Upper lobe of left lung (tissue), 6 donors: ENCODE results near the gene BTRC. TPM values are rescaled to one million over a fixed set of nuclear protein-coding genes. Genes with fewer than 3 reads are reported as not detected.

ENCODE experiments used
- ATAC-seq, 2 donors: fragments of 200-7000 bp; cut with Tn5 transposase; one replicate each; pipeline ENCODE4 v1.9.1; 2022; ENCODE audit warnings: mild to moderate bottlenecking in 2 of 2, moderate library complexity in 2 of 2; ENCODE audit not compliant: low FRiP score in 2 of 2
- DNase-seq, 2 donors: peaks; one replicate each; pipeline ENCODE4 v3.0.0-alpha.2; 2019 to 2020
- H3K27ac ChIP-seq, 4 donors: fragments of 200-600 bp; sonication (generic); one replicate each; pipeline ENCODE4 v1.5.1; 2016 to 2019
- H3K27me3 ChIP-seq, 4 donors: fragments of 200-600 bp; sonication (generic); one replicate each; pipeline ENCODE4 v1.5.1; 2017 to 2019
- H3K36me3 ChIP-seq, 4 donors: fragments of 200-600 bp; sonication (generic); one replicate each; pipeline ENCODE4 v1.5.1; 2016 to 2019
- H3K4me1 ChIP-seq, 4 donors: fragments of 200-600 bp; sonication (generic); one replicate each; pipeline ENCODE4 v1.5.1; 2018 to 2019
- H3K4me3 ChIP-seq, 4 donors: fragments of 200-600 bp; sonication (generic); one replicate each; pipeline ENCODE4 v1.5.1; 2017 to 2019; ENCODE audit warnings: mild to moderate bottlenecking in 2 of 4, moderate library complexity in 1 of 4
- H3K9me3 ChIP-seq, 4 donors: fragments of 200-600 bp; sonication (generic); one replicate each; pipeline ENCODE4 v1.5.1; 2018 to 2019
- EP300 ChIP-seq, 4 donors: sonication (generic); formaldehyde crosslinking; IDR thresholded peaks; one replicate each; pipeline ENCODE4 v1.5.1; 2017; ENCODE audit warnings: antibody characterized with exemption in 4 of 4, control low read depth in 2 of 4
- POLR2A ChIP-seq, 4 donors: fragments of 450-650 bp; IDR thresholded peaks; one replicate each; pipeline ENCODE4 v1.5.1; 2016 to 2017; ENCODE audit warnings: antibody characterized with exemption in 4 of 4, mild to moderate bottlenecking in 2 of 4
- POLR2AphosphoS5 ChIP-seq, 2 donors: sonication (generic); formaldehyde crosslinking; IDR thresholded peaks; one replicate each; pipeline ENCODE4 v1.5.1; 2017; ENCODE audit warnings: antibody characterized with exemption in 2 of 2
- WGBS, 2 donors: methylation state at CpG; one replicate each; pipeline ENCODE4 v1.1.5; 2017 to 2018; 5-methylcytosine and 5-hydroxymethylcytosine counted together
- total RNA-seq, 6 donors: library from RNA; depleted of rRNA in 4 of 6; stranded (reverse); fragments of >200 nt in 4 of 6; gene quantifications; one replicate each; pipeline versions ENCODE4 v1.1.0 to v1.2.1, GENCODE V29; 2016 to 2021
- TF ChIP-seq, protein P1 (sequence below), 6 experiments: fragments of 450-650 bp in 4 of 6; fragments of 200-600 bp in 2 of 6; sonication (generic) in 2 of 6; IDR thresholded peaks; one replicate each; pipeline ENCODE4 v1.5.1; 2016 to 2019; ENCODE audit warnings: antibody characterized with exemption in 6 of 6
- donor health status: DM: no; HTN: no; CAD: no; lungs with moderate emphysema.
- donor health status: DM: no; HTN: yes; CAD: no; lungs with severe emphysema.

Gene BTRC
- total RNA-seq, 6 donors from 2014 or later = 8.5 to 21.0 (median 11.6) TPM

GRCh38 chr10:101559596-101560297 lies 205.8 kb downstream of the BTRC start:
- Histone ChIP-seq H3K4me1 (peaks cover 0 to 7% (median 0%) of the 10 kb centered on the region in 4 donors), H3K36me3 (no peaks in the 10 kb centered on the region), H3K4me3 (no peak overlapping the region), H3K9me3 (no peaks in the 10 kb centered on the region), H3K27ac (no peak overlapping the region), H3K27me3 (no peaks in the 10 kb centered on the region)
- ATAC-seq = no peak
- DNase-seq = no peak
- 85 to 87% methylated on average over 7 to 12 of the region's 12 CpGs for whole genome bisulfite sequencing, 2 donors
- no peak for TF ChIP-seq EP300 (IDR thresholded peaks at IDR 0.05)
- no peak for TF ChIP-seq POLR2A (IDR thresholded peaks at IDR 0.05)
- TF ChIP-seq, protein P1, sequence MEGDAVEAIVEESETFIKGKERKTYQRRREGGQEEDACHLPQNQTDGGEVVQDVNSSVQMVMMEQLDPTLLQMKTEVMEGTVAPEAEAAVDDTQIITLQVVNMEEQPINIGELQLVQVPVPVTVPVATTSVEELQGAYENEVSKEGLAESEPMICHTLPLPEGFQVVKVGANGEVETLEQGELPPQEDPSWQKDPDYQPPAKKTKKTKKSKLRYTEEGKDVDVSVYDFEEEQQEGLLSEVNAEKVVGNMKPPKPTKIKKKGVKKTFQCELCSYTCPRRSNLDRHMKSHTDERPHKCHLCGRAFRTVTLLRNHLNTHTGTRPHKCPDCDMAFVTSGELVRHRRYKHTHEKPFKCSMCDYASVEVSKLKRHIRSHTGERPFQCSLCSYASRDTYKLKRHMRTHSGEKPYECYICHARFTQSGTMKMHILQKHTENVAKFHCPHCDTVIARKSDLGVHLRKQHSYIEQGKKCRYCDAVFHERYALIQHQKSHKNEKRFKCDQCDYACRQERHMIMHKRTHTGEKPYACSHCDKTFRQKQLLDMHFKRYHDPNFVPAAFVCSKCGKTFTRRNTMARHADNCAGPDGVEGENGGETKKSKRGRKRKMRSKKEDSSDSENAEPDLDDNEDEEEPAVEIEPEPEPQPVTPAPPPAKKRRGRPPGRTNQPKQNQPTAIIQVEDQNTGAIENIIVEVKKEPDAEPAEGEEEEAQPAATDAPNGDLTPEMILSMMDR (IDR thresholded peaks at IDR 0.05) = no peak
- TF ChIP-seq POLR2AphosphoS5 (IDR thresholded peaks at IDR 0.05) = no peak

DNA sequence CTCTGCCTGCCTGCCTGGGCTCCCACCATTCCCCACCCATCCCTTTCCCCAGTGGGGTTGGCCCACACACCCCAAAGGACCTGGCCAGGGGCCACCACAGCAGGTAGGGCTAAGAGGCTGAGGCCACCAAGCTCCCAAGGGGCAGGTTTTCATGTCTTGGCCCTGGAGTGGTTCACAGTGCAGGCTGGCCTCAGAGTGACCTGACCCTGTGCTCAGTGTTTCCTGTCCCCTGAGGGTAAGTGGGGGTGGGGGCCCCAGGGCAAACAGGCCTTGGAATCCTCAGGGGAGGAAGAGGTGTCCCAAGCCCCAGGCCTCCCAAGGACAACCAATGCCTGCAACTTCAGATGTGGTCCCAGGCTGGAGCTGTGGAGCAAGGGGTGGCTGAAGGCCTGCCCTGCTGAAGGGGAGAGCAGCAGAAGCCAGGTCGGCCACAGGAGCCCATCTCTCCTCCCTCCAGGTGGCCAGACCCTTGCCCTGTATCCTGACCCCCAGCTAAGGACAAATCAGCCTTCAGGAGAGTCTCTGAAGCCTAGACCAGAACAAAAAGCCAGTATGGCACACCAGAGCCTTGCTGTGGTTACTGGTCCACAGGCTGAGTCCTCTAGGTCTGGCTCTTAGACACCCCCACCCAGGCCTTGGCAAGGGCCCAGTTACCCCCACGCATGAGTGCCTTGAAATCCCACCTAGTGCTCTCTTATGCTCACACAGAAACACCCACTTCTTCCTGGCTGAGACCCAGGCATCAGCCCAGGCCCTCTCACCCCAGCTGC lies 206.5 kb downstream of the BTRC start:
- TF ChIP-seq POLR2AphosphoS5 (IDR thresholded peaks at IDR 0.05) (no peak), EP300 (IDR thresholded peaks at IDR 0.05) (no peak)
- DNase-seq = no peak

DNA sequence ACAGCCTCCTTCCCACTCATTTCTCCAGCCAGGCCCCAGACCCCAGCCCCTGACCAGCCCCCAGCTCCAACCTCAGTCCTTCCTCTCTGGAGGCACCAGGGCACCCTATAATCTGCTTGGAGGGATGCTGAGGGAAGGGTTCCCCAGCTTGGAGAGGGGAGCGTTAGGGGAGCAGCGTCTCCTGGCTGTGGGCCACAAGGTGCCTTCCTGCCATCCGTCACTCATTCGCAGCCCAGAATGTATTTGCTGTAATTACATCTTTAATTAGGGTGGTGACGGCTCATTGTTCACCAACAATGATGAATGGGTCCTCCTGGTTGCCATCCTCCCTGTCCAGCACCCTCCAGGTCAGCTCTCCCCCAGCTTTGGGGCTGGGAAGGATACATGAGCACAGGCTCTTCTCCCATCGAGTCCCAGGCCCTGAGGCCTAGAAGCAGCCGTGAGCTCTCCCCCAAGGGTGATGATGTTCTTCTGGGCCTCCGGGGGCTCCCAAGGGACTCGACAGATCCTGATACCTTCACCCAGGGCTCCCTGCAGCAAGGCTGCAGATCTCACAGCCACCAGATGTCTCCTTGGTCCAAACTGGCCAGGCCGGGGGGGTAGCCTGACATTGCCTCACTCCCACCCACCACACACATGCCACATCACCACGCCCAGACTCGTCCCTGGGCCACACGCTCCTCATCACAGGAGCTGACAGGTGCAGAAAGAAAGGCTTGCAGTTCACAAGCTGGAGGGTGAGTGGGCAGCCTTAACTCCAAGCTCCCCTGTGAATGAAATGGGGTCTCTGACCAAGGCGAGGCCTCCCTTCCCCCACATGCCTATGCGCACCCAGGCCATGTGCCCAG lies 207.3 kb downstream of the BTRC start:
- Histone ChIP-seq H3K4me1 (peaks cover 1 to 10% (median 2%) of the 10 kb centered on the region in 4 donors), H3K4me3 (no peak overlapping the region), H3K27ac (no peak overlapping the region), H3K36me3 (no peaks in the 10 kb centered on the region), H3K9me3 (no peaks in the 10 kb centered on the region), H3K27me3 (peaks cover 0 to 11% (median 3%) of the 10 kb centered on the region in 4 donors)
- WGBS, 2 donors = 57 to 79% methylated on average over 8 to 15 of the region's 15 CpGs
- TF ChIP-seq POLR2AphosphoS5 (IDR thresholded peaks at IDR 0.05) (no peak), EP300 (IDR thresholded peaks at IDR 0.05) (no peak), POLR2A (IDR thresholded peaks at IDR 0.05) (no peak)
- TF ChIP-seq, protein P1 (IDR thresholded peaks at IDR 0.05) = no peak
- DNase-seq = no peak
- no peak for ATAC-seq

More for the DNA sequence above, 206.5 kb downstream of the BTRC start:
- Histone ChIP-seq H3K4me1 (peaks cover 0 to 7% (median 0%) of the 10 kb centered on the region in 4 donors), H3K36me3 (no peaks in the 10 kb centered on the region), H3K27me3 (peaks cover 0 to 2% (median 0%) of the 10 kb centered on the region in 4 donors), H3K4me3 (no peak overlapping the region), H3K27ac (no peak overlapping the region), H3K9me3 (no peaks in the 10 kb centered on the region)
- peak in 1 of 2 donors; percentile 8 for ATAC-seq
- WGBS, 2 donors = 41 to 42% methylated on average over 2 of the region's 2 CpGs

DNA sequence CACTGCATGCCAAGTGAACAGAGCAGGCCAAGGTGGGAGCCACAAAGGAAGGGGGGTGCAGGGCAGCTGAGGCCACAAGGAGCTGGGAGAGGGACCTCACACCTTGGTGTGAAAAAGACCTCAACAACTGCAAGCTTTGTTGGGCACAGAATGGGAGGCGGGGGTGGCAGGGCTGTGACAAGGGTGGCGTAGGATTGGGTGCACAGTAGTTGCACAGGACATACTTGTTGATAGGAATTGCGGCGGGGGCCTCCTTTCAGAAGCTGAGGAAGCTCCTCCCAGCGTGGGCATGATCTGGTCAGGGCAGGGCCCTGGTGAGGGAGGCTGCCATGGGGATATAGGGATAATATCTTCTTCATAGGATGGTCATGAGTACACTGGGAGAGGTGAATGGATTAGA lies 208.3 kb downstream of the BTRC start:
- no peak for ATAC-seq
- WGBS, 2 donors = 66 to 83% methylated on average over 5 of the region's 5 CpGs
- Histone ChIP-seq H3K27ac (no peak overlapping the region), H3K9me3 (no peaks in the 10 kb centered on the region), H3K4me3 (no peak overlapping the region), H3K27me3 (peaks cover 0 to 18% (median 8%) of the 10 kb centered on the region in 4 donors), H3K36me3 (no peaks in the 10 kb centered on the region), H3K4me1 (peaks cover 5 to 16% (median 8%) of the 10 kb centered on the region in 4 donors)
- DNase-seq = no peak
- TF ChIP-seq, protein P1 (IDR thresholded peaks at IDR 0.05) = no peak
- no peak for TF ChIP-seq POLR2A (IDR thresholded peaks at IDR 0.05)
- no peak for TF ChIP-seq POLR2AphosphoS5 (IDR thresholded peaks at IDR 0.05)
- TF ChIP-seq EP300 (IDR thresholded peaks at IDR 0.05) = no peak
